ENCODE measurements around the gene GPATCH2.

Gene GPATCH2

DNA sequence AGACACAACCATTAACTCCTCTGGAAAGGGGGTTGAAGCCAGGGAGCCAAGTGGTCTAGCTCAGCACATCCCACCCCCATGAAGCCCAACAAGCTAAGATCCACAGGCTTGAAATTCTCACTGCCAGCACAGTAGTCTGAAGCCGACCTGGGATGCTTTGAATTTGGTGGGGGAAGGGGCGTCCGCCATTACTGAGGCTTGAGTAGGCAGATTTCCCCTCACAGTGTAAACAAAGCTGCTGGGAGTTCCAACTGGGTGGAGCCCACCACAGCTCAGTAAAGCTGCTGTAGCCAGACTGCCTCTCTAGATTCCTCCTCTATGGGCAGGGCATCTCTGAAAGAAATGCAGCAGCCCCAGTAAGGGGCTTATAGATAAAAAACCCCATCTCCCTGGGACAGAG lies 193.5 kb downstream of the GPATCH2 start:
- no peak overlapping the region for H3K4me3 ChIP-seq (ENCODE audit: low read depth, low read length)
- DNase-seq (ENCODE audit: low read depth) = no peak

DNA sequence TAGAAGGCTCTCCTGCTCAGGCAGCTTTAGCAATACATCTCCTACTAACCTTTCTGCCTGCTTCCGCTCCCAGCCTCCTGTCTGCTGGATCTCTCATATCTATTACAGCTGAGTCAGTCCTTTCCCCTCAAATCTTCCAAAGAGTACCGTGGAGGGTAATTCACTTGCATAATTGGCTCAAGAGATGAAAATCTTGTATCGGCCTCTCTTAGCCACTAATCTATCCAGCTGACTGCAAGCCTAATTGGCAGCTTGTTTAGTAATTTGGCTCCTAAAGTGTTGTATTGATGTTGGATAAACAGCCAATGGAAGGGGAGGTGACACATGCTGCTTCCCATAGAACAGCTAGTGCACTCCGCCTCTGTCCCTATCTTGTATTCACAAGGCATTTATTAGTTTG lies 195.7 kb downstream of the GPATCH2 start:
- H3K4me3 ChIP-seq (ENCODE audit: low read depth, low read length) = no peak overlapping the region
- TF ChIP-seq, protein P1, sequence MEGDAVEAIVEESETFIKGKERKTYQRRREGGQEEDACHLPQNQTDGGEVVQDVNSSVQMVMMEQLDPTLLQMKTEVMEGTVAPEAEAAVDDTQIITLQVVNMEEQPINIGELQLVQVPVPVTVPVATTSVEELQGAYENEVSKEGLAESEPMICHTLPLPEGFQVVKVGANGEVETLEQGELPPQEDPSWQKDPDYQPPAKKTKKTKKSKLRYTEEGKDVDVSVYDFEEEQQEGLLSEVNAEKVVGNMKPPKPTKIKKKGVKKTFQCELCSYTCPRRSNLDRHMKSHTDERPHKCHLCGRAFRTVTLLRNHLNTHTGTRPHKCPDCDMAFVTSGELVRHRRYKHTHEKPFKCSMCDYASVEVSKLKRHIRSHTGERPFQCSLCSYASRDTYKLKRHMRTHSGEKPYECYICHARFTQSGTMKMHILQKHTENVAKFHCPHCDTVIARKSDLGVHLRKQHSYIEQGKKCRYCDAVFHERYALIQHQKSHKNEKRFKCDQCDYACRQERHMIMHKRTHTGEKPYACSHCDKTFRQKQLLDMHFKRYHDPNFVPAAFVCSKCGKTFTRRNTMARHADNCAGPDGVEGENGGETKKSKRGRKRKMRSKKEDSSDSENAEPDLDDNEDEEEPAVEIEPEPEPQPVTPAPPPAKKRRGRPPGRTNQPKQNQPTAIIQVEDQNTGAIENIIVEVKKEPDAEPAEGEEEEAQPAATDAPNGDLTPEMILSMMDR (IDR thresholded peaks at IDR 0.05; ENCODE audit: insufficient read depth, low read depth, low read length, missing control alignments) = no peak
- no peak for DNase-seq (ENCODE audit: low read depth)

More for the DNA sequence above, 193.5 kb downstream of the GPATCH2 start:
- TF ChIP-seq, protein P1 (IDR thresholded peaks at IDR 0.05; ENCODE audit: insufficient read depth, low read depth, low read length, missing control alignments) = no peak

DNA sequence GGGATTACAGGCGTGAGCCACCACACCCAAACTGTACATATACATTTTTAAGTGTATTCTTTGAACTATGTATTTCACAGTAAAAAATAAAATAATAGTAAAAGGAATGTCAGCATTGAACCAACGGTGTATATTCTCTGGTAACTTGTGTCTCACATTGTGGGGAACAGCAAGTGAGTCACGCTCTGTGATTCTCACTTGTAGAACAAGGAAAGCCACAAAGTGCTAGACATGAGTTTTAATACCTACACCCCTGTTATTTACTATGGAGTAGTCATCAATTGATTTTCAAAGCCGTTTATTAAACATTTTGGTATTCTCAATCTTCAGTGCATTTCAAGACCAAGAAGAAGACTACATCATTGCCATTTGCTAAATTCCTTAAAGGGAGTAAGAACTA lies 197.2 kb downstream of the GPATCH2 start:
- TF ChIP-seq, protein P1 (IDR thresholded peaks at IDR 0.05; ENCODE audit: insufficient read depth, low read depth, low read length, missing control alignments) = no peak
- H3K4me3 ChIP-seq (ENCODE audit: low read depth, low read length) = no peak overlapping the region
- DNase-seq (ENCODE audit: low read depth) = no peak

DNA sequence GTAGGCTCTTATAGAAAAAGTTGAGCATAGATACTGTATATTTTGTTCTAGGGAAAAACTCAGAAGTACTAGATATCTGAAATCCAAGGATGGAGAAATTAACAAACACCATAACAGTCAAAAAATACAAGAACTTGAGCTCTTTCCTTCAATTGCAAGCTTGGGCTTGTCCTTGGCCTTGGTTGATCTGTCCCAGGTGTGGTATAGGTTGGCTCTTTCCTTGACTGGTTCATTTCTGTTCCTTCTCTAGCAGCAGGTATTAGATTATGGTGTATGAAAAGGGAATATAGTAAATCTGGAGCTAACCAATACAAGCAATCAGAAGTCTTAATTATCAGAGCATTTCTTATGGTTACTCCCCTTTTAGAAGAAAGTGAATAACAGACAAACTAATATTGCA lies 198.6 kb downstream of the GPATCH2 start:
- TF ChIP-seq, protein P1 (IDR thresholded peaks at IDR 0.05; ENCODE audit: insufficient read depth, low read depth, low read length, missing control alignments) = no peak
- DNase-seq (ENCODE audit: low read depth) = no peak

DNA sequence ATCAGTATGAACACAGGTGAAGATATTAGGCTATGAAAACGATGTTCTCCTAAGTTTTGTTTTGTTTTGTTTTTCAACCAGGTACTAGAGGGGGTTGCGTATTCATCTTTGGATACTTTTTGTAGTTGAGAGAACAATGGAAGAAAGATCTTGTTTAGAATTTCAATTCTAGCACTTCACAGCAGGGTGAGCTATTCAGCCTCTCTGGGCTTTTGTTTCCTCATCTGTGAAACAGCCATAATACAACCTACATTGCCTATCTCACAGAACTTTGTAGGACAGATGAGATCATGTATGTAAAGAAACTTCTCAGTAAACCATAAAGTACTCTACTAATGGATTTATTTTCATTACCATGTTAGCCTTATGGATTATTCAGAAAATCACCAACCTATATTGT lies 199.5 kb downstream of the GPATCH2 start:
- H3K4me3 ChIP-seq (ENCODE audit: low read depth, low read length) = no peak overlapping the region
- DNase-seq (ENCODE audit: low read depth) = peak; percentile 6
- TF ChIP-seq, protein P1 (IDR thresholded peaks at IDR 0.05; ENCODE audit: insufficient read depth, low read depth, low read length, missing control alignments) = no peak

More for the DNA sequence above, 198.6 kb downstream of the GPATCH2 start:
- H3K4me3 ChIP-seq (ENCODE audit: low read depth, low read length) = no peak overlapping the region

DNA sequence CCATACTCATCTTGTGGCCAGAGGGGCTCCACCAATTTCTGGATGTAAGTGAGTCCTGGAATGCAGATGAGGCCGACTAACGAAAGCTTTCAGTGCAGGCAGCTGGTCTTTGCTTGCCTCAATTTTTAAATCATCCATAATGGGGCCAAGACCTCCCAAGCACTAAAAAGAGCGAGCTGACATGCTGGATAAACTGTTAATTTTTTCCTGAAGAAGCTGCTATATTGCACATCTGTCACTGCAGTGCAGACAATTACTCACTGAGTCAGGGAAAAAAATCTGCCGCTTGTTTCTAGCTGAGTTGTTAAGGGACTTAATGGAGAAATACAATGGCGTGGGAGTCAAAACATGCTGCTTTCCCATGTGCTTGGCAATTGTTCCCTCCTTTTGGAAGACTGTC lies 205.5 kb downstream of the GPATCH2 start:
- DNase-seq (ENCODE audit: low read depth) = no peak
- TF ChIP-seq, protein P1 (IDR thresholded peaks at IDR 0.05; ENCODE audit: insufficient read depth, low read depth, low read length, missing control alignments) = no peak
- H3K4me3 ChIP-seq (ENCODE audit: low read depth, low read length) = no peak overlapping the region

DNA sequence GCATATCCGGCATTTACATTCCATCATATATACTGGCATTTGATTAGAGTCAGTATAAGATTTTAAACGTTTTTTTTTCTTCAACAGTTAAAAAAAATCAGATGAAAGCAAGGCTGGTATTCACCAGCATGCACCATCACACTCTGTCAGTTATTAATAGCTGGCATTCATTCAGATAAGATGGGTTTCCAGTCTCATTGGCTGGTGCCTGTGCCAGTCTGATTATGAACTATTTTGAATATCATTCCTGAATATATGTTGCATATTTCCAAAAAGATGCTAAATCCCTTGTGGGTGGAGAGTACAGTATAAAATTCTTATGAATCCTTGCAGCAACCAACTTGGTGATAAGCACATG lies 211.7 kb downstream of the GPATCH2 start:
- TF ChIP-seq, protein P1 (IDR thresholded peaks at IDR 0.05; ENCODE audit: insufficient read depth, low read depth, low read length, missing control alignments) = no peak
- no peak overlapping the region for H3K4me3 ChIP-seq (ENCODE audit: low read depth, low read length)
- DNase-seq (ENCODE audit: low read depth) = no peak

Data from GM12865 (cell line).